Stimulated activated CD8-positive, alpha-beta memory T cell treated with anti-CD3 and anti-CD28 coated beads, Interleukin-15, amount 100 ng/mL, for 4 hours (primary cell): ENCODE data around the gene KCNAB1.

Experiments used
- DNase-seq, 2 donors: peaks; one replicate each; pipeline ENCODE4 v3.0.0-alpha.2; 2020; ENCODE audit warnings: low read depth in 2 of 2

Gene KCNAB1

GRCh38 chr3:156449710-156450574, 329.6 kb downstream of the KCNAB1 start:
- no peak for DNase-seq

- DNase-seq: no peak
Observed at GRCh38 chr3:156455839-156456238, 335.5 kb downstream of the KCNAB1 start.

GRCh38 chr3:156456771-156457224, 336.4 kb downstream of the KCNAB1 start:
- DNase-seq: no peak

GRCh38 chr3:156459434-156459833, 339.1 kb downstream of the KCNAB1 start:
- no peak for DNase-seq

GRCh38 chr3:156460206-156460611, 339.8 kb downstream of the KCNAB1 start:
- DNase-seq: no peak

- no peak for DNase-seq
Observed at GRCh38 chr3:156461889-156462288, 341.5 kb downstream of the KCNAB1 start.

GRCh38 chr3:156463123-156463522, 342.7 kb downstream of the KCNAB1 start:
- no peak for DNase-seq

GRCh38 chr3:156465194-156465593, 344.8 kb downstream of the KCNAB1 start:
- no peak for DNase-seq

GRCh38 chr3:156469456-156469855, 349.1 kb downstream of the KCNAB1 start:
- DNase-seq: no peak

- no peak for DNase-seq
Observed at GRCh38 chr3:156471431-156471830, 351.1 kb downstream of the KCNAB1 start.

- no peak for DNase-seq
Observed at GRCh38 chr3:156472150-156472549, 351.8 kb downstream of the KCNAB1 start.

- DNase-seq: no peak
Observed at GRCh38 chr3:156472684-156473083, 352.3 kb downstream of the KCNAB1 start.

- DNase-seq: no peak
Observed at GRCh38 chr3:156473341-156473740, 353.0 kb downstream of the KCNAB1 start.

- DNase-seq: no peak
Observed at GRCh38 chr3:156474560-156475389, 354.4 kb downstream of the KCNAB1 start.

GRCh38 chr3:156477323-156477722, 356.9 kb downstream of the KCNAB1 start:
- DNase-seq: no peak

GRCh38 chr3:156478891-156479290, 358.5 kb downstream of the KCNAB1 start:
- DNase-seq: no peak

GRCh38 chr3:156479604-156480003, 359.2 kb downstream of the KCNAB1 start:
- DNase-seq: no peak

- no peak for DNase-seq
Observed at GRCh38 chr3:156480949-156481348, 360.6 kb downstream of the KCNAB1 start.

GRCh38 chr3:156483002-156483401, 362.6 kb downstream of the KCNAB1 start:
- DNase-seq: no peak

GRCh38 chr3:156483426-156483825, 363.0 kb downstream of the KCNAB1 start:
- DNase-seq: no peak

- peak in 1 of 2 donors; percentile 25 for DNase-seq
Observed at GRCh38 chr3:156483961-156484787, 363.8 kb downstream of the KCNAB1 start.

- DNase-seq: no peak
Observed at GRCh38 chr3:156488767-156489166, 368.4 kb downstream of the KCNAB1 start.
